ENCODE data around the gene PP2D1.
"Not testable (repeated sequence)": the region's sequence is repeated elsewhere in the genome, so short reads cannot be mapped to it uniquely, and the experiment has no call there.

The PP2D1 gene

GRCh38 chr3:20012164-20012563, at the start of gene PP2D1:
TSS of gene PP2D1 (minus strand) at chr3:20012264. CDS start at chr3:20012072, 192 bp downstream.
- no peak for DNase-seq

GRCh38 chr3:20060974-20061685, 49.1 kb upstream of the PP2D1 start:
- DNase-seq: peak; percentile 41

GRCh38 chr3:20059929-20060328, 47.9 kb upstream of the PP2D1 start:
- DNase-seq: no peak

GRCh38 chr3:20057612-20058180, 45.6 kb upstream of the PP2D1 start:
- no peak for DNase-seq

GRCh38 chr3:20056725-20057611, 44.9 kb upstream of the PP2D1 start:
- DNase-seq: peak; percentile 22

- DNase-seq: no peak
These were observed 43.8 kb upstream of the PP2D1 start for GRCh38 chr3:20055842-20056241.

GRCh38 chr3:20055020-20055775, 43.1 kb upstream of the PP2D1 start:
- DNase-seq: no peak

- DNase-seq: peak; percentile 79
These were observed 42.5 kb upstream of the PP2D1 start for GRCh38 chr3:20054549-20054987.

GRCh38 chr3:20052851-20053250, 40.8 kb upstream of the PP2D1 start:
- DNase-seq: no peak

GRCh38 chr3:20051123-20051806, 39.2 kb upstream of the PP2D1 start:
- DNase-seq: peak; percentile 34

GRCh38 chr3:20047976-20048883, 36.2 kb upstream of the PP2D1 start:
- DNase-seq: no peak

- no peak for DNase-seq
These were observed 35.3 kb upstream of the PP2D1 start for GRCh38 chr3:20047341-20047779.

GRCh38 chr3:20046556-20046955, 34.5 kb upstream of the PP2D1 start:
- no peak for DNase-seq

GRCh38 chr3:20045141-20045540, 33.1 kb upstream of the PP2D1 start:
- not testable (repeated sequence) for DNase-seq

GRCh38 chr3:20043825-20044224, 31.8 kb upstream of the PP2D1 start:
- peak; percentile 47 for DNase-seq

GRCh38 chr3:20043396-20043795, 31.3 kb upstream of the PP2D1 start:
- DNase-seq: peak; percentile 66

GRCh38 chr3:20042331-20042730, 30.3 kb upstream of the PP2D1 start:
- DNase-seq: no peak

- peak; percentile 76 for DNase-seq
These were observed 29.2 kb upstream of the PP2D1 start for GRCh38 chr3:20041197-20041780.

- DNase-seq: peak; percentile 72
These were observed 28.6 kb upstream of the PP2D1 start for GRCh38 chr3:20040548-20041196.

All from CD4-positive, alpha-beta T cell treated with Interleukin-17A for 1 hour (primary cell).